WTC11 (cell line): ENCODE measurements around the gene ENTHD1.

Source experiments
- ATF2 ChIP-seq: sonication (generic); formaldehyde crosslinking; IDR thresholded peaks from 2 replicates; pipeline ENCODE4 v1.8.1; 2022; ENCODE audit warnings: low read depth, missing genetic modification reagents, borderline replicate concordance
- HMGXB4 ChIP-seq: sonication (generic); formaldehyde crosslinking; IDR thresholded peaks from 2 replicates; pipeline ENCODE4 v1.8.1; 2023; ENCODE audit warnings: mild to moderate bottlenecking, moderate library complexity, missing genetic modification reagents
- PREB ChIP-seq: sonication (generic); formaldehyde crosslinking; IDR thresholded peaks from 2 replicates; pipeline ENCODE4 v1.8.1; 2022; ENCODE audit warnings: mild to moderate bottlenecking, missing genetic modification reagents, moderate library complexity, borderline replicate concordance

GRCh38 chr22:39712081-39712480 is 181.5 kb downstream of the ENTHD1 start:
- no peak for TF ChIP-seq HMGXB4 (CRISPR knock-in tag)
- TF ChIP-seq ATF2: no peak
- no peak for TF ChIP-seq PREB (CRISPR knock-in tag)
